Esophagus muscularis mucosa (tissue), 4 donors: Measurements from ENCODE around the gene EPHA2. TPM values are rescaled to one million over a fixed set of nuclear protein-coding genes. Genes with fewer than 3 reads are reported as not detected.
"Not testable (repeated sequence)": the region's sequence is repeated elsewhere in the genome, so short reads cannot be mapped to it uniquely, and the experiment has no call there.

ENCODE experiments used
- DNase-seq: peaks from one replicate; pipeline ENCODE4 v3.0.0-alpha.2; 2017; ENCODE audit errors: extremely low spot score
- H3K27ac ChIP-seq, 4 donors: fragments of 200-600 bp; sonication (generic); replicated peaks in 1 of 4; 1 replicate in 3 of 4; 2 replicates in 1 of 4; pipeline ENCODE4 v1.5.1; 2016 to 2019; ENCODE audit warnings: mild to moderate bottlenecking in 1 of 4
- H3K27me3 ChIP-seq, 4 donors: fragments of 200-600 bp; sonication (generic); one replicate each; pipeline versions ENCODE4 v1.5.1 to v1.6.0; 2016 to 2019
- H3K36me3 ChIP-seq, 4 donors: fragments of 200-600 bp; sonication (generic); one replicate each; pipeline ENCODE4 v1.5.1; 2016 to 2019
- H3K4me1 ChIP-seq, 4 donors: fragments of 200-600 bp; sonication (generic); one replicate each; pipeline ENCODE4 v1.5.1; 2016 to 2019
- H3K4me3 ChIP-seq, 4 donors: fragments of 200-600 bp; sonication (generic); 1 replicate in 2 of 4; 2 replicates in 2 of 4; pipeline ENCODE4 v1.5.1; 2016 to 2019; ENCODE audit warnings: mild to moderate bottlenecking in 4 of 4, moderate library complexity in 1 of 4
- H3K9me3 ChIP-seq, 4 donors: fragments of 200-600 bp; sonication (generic); 1 replicate in 3 of 4; 2 replicates in 1 of 4; pipeline ENCODE4 v1.5.1; 2016 to 2019
- CTCF ChIP-seq, 3 experiments: fragments of 200-600 bp in 2 of 3; fragments of 450-650 bp in 1 of 3; sonication (generic) in 2 of 3; IDR thresholded peaks; one replicate each; pipeline ENCODE4 v1.5.1; 2017 to 2019; ENCODE audit warnings: antibody characterized with exemption in 3 of 3, mild to moderate bottlenecking in 2 of 3, moderate library complexity in 1 of 3
- EP300 ChIP-seq: sonication (generic); formaldehyde crosslinking; IDR thresholded peaks from one replicate; pipeline ENCODE4 v1.6.1; 2017; ENCODE audit warnings: antibody characterized with exemption
- POLR2A ChIP-seq: fragments of 450-650 bp; IDR thresholded peaks from one replicate; pipeline ENCODE4 v1.6.1; 2017; ENCODE audit warnings: antibody characterized with exemption, moderate library complexity, mild to moderate bottlenecking, low read depth
- POLR2AphosphoS5 ChIP-seq, 2 donors: sonication (generic); formaldehyde crosslinking; IDR thresholded peaks; one replicate each; pipeline ENCODE4 v1.6.1; 2017; ENCODE audit warnings: antibody characterized with exemption in 2 of 2
- WGBS: methylation state at CpG from one replicate; pipeline ENCODE4 v1.1.5; 2018; 5-methylcytosine and 5-hydroxymethylcytosine counted together
- intact Hi-C: fragments of 100-400 bp; cut with DNase I; formaldehyde crosslinking; loops from one replicate; pipeline ENCODE4 v1.15.1; 2023
- total RNA-seq, 4 donors: library from RNA; depleted of rRNA; stranded (reverse); fragments of >200 nt; gene quantifications; one replicate each; pipeline versions ENCODE4 v1.1.0 to v1.2.1, GENCODE V29; 2016

EPHA2 gene
- total RNA-seq, 4 donors from 2014 or later: 5.8 to 15.7 (median 11.3) TPM

GRCh38 chr1:16172218-16172830 is 16.5 kb upstream of the EPHA2 start:
- Histone ChIP-seq H3K9me3 (no peaks in the 10 kb centered on the region), H3K27ac (no peak overlapping the region), H3K27me3 (peaks cover 0 to 5% (median 0%) of the 10 kb centered on the region in 4 donors), H3K4me1 (peaks cover 46 to 59% (median 54%) of the 10 kb centered on the region in 4 donors), H3K36me3 (no peaks in the 10 kb centered on the region), H3K4me3 (no peak overlapping the region)
- intact Hi-C loops: no loop called here
- TF ChIP-seq POLR2A (no peak), POLR2AphosphoS5 (IDR thresholded peaks at IDR 0.05) (no peak), CTCF (IDR thresholded peaks at IDR 0.05) (no peak), EP300 (no peak)
- no peak for DNase-seq
- WGBS: 94% methylated on average over 14 of the region's 15 CpGs

- 97% methylated on average over 9 of the region's 19 CpGs for WGBS
- intact Hi-C loops: no loop called here
- Histone ChIP-seq H3K27ac (no peak overlapping the region), H3K9me3 (no peaks in the 10 kb centered on the region), H3K36me3 (no peaks in the 10 kb centered on the region), H3K27me3 (peaks cover 0 to 6% (median 0%) of the 10 kb centered on the region in 4 donors), H3K4me3 (no peak overlapping the region), H3K4me1 (peaks cover 41 to 54% (median 50%) of the 10 kb centered on the region in 4 donors)
- DNase-seq: no peak
- TF ChIP-seq POLR2AphosphoS5 (IDR thresholded peaks at IDR 0.05) (no peak), POLR2A (no peak), EP300 (no peak), CTCF (IDR thresholded peaks at IDR 0.05) (no peak)
These were observed 15.7 kb upstream of the EPHA2 start for GRCh38 chr1:16171314-16172151.

GRCh38 chr1:16170283-16170673 is 14.4 kb upstream of the EPHA2 start:
- Histone ChIP-seq H3K4me3 (no peak overlapping the region), H3K4me1 (peaks cover 28 to 44% (median 37%) of the 10 kb centered on the region in 4 donors), H3K27ac (no peak overlapping the region), H3K9me3 (no peaks in the 10 kb centered on the region), H3K27me3 (peaks cover 0 to 6% (median 0%) of the 10 kb centered on the region in 4 donors), H3K36me3 (no peaks in the 10 kb centered on the region)
- DNase-seq: no peak
- 97% methylated on average over 3 of the region's 3 CpGs for WGBS
- TF ChIP-seq CTCF (IDR thresholded peaks at IDR 0.05) (no peak), POLR2A (no peak), POLR2AphosphoS5 (IDR thresholded peaks at IDR 0.05) (no peak), EP300 (no peak)
- intact Hi-C loops: no loop called here

GRCh38 chr1:16168622-16169360 is 12.9 kb upstream of the EPHA2 start:
- Histone ChIP-seq H3K27ac (no peak overlapping the region), H3K9me3 (no peaks in the 10 kb centered on the region), H3K4me3 (no peak overlapping the region), H3K4me1 (peaks cover 16 to 43% (median 35%) of the 10 kb centered on the region in 4 donors), H3K27me3 (peaks cover 0 to 6% (median 0%) of the 10 kb centered on the region in 4 donors), H3K36me3 (no peaks in the 10 kb centered on the region)
- TF ChIP-seq POLR2A: no peak
- no peak for TF ChIP-seq EP300
- TF ChIP-seq POLR2AphosphoS5 (IDR thresholded peaks at IDR 0.05): no peak
- TF ChIP-seq CTCF (IDR thresholded peaks at IDR 0.05): no peak
- DNase-seq: no peak
- WGBS: 87% methylated on average over 11 of the region's 13 CpGs
- intact Hi-C loops: no loop called here

GRCh38 chr1:16168144-16168495 is 12.3 kb upstream of the EPHA2 start:
- H3K36me3 ChIP-seq, DNase-seq, H3K27me3 ChIP-seq, H3K9me3 ChIP-seq, H3K27ac ChIP-seq, intact Hi-C loops: not testable (repeated sequence)
- WGBS: 75% methylated on average over 10 of the region's 10 CpGs
- Histone ChIP-seq H3K4me3 (peak overlapping the region; percentile 61 to 68 (median 64)), H3K4me1 (peaks cover 10 to 36% (median 28%) of the 10 kb centered on the region in 4 donors)
